22Rv1 (cell line): Measurements from ENCODE around the gene SDK1.

Experiments used
- CTCF ChIP-seq: fragments of 450-650 bp; IDR thresholded peaks from 2 replicates; pipeline ENCODE4 v1.5.1; 2017; ENCODE audit warnings: mild to moderate bottlenecking
- ZFX ChIP-seq: fragments of 450-650 bp; IDR thresholded peaks from 2 replicates; pipeline ENCODE4 v1.6.1; 2017; ENCODE audit warnings: antibody characterized with exemption, borderline replicate concordance

- no peak for TF ChIP-seq CTCF
- TF ChIP-seq ZFX, result no peak
Observed at GRCh38 chr7:4227105-4228010, 926.3 kb downstream of the SDK1 start.
